Gastroesophageal sphincter (tissue), 3 donors: ENCODE data around the gene PLA2G4A.

Experiments used
- CTCF ChIP-seq, 4 experiments: fragments of 200-600 bp in 2 of 4; fragments of 450-650 bp in 2 of 4; sonication (generic) in 1 of 4; IDR thresholded peaks; one replicate each; pipeline ENCODE4 v1.5.1; 2017 to 2019; ENCODE audit warnings: antibody characterized with exemption in 4 of 4, mild to moderate bottlenecking in 2 of 4, moderate library complexity in 2 of 4
- POLR2A ChIP-seq, 2 donors: fragments of 450-650 bp; IDR thresholded peaks; one replicate each; pipeline ENCODE4 v1.6.1; 2017; ENCODE audit warnings: antibody characterized with exemption in 2 of 2, mild to moderate bottlenecking in 2 of 2, moderate library complexity in 1 of 2

DNA sequence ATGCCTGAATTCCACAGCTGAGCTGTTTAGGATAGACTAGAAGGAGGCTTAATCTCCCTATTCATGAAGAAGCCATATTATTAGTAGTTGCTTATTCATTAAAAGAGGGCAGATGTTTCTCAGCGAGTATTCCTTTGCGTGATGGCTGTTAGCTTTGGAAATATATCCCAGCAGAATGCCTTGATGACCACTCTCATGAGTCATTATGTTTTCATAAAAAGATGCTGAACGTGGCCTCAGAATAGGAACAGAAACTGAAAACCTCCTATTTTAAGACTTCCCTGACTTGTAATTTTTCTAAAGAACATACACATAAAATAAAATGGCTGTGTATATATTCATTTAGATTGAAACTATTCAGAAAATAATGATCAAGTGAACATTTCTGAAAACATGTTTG is 9.6 kb upstream of the PLA2G4A start:
- TF ChIP-seq CTCF (IDR thresholded peaks at IDR 0.05) (no peak), POLR2A (IDR thresholded peaks at IDR 0.05) (no peak)
